GM11168 (cell line): Measurements from ENCODE around the gene CT45A5.
"Not testable (repeated sequence)": the region's sequence is repeated elsewhere in the genome, so short reads cannot be mapped to it uniquely, and the experiment has no call there.

Experiments
- in situ Hi-C: fragments of 300-500 bp; cut with MboI; formaldehyde crosslinking; loops from one replicate; pipeline ENCODE4 v1.12.0; 2022; ENCODE audit warnings: low sequenced_read_pairs; ENCODE audit not compliant: unreplicated experiment

The CT45A5 gene

GRCh38 chrX:135785403-135785802 is at the start of gene CT45A5:
Gene CT45A5 (minus strand): TSS chrX:135785503. CDS start chrX:135781729, 3,774 bp downstream.
- in situ Hi-C loops = not testable (repeated sequence)

- in situ Hi-C loops = not testable (repeated sequence)
Measured at GRCh38 chrX:135819912-135820311, 34.6 kb upstream of the CT45A5 start, which contains the start of gene CT45A2. Gene CT45A2 (minus strand): TSS chrX:135820012. CDS start chrX:135816265, 3,747 bp downstream.

- in situ Hi-C loops = not testable (repeated sequence)
Measured at GRCh38 chrX:135802687-135803086, 17.4 kb upstream of the CT45A5 start, which contains the start of gene CT45A6. Gene CT45A6 (minus strand): TSS chrX:135802787. CDS start chrX:135798993, 3,794 bp downstream.

GRCh38 chrX:135768091-135768490 is 17.2 kb downstream of the CT45A5 start, which contains the start of gene CT45A3:
Gene CT45A3 (minus strand): TSS chrX:135768191. CDS start chrX:135764444, 3,747 bp downstream.
- in situ Hi-C loops = not testable (repeated sequence)

DNA sequence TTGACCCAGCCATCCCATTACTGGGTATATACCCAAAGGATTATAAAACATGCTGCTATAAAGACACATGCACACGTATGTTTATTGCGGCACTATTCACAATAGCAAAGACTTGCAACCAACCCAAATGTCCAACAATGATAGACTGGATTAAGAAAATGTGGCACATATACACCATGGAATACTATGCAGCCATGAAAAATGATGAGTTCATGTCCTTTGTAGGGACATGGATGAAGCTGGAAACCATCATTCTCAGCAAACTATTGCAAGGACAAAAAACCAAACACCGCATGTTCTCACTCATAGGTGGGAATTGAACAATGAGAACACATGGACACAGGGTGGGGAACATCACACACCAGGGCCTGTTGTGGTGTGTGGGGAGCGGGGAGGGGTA is 40.6 kb downstream of the CT45A5 start:
- in situ Hi-C loops = not testable (repeated sequence)

- in situ Hi-C loops = no loop called here
Measured at GRCh38 chrX:135741192-135741715, 44.0 kb downstream of the CT45A5 start.

DNA sequence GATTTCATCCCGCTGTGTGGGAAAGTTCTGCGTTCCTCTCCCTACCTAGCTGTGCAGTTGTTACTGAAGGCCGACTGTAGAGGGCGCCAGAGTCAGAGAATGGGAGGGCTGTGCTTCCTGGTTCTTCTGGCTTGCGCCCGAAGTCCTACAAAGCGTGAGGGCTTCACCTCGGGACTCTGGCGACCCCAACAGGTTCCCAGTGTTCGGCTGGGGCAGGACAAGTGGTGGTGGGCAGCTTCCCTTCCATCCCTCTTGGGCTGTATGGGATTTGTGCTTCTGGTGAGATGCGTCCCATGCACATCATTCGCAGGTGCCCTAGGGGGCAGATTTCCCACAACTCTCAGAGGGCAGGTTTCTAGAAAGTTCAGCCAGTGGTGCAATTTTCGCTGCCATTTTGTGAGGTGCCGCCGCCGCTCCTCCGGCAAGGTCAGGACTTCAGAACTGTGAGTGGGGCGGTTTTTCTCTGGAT is 44.6 kb downstream of the CT45A5 start:
- in situ Hi-C loops = no loop called here

DNA sequence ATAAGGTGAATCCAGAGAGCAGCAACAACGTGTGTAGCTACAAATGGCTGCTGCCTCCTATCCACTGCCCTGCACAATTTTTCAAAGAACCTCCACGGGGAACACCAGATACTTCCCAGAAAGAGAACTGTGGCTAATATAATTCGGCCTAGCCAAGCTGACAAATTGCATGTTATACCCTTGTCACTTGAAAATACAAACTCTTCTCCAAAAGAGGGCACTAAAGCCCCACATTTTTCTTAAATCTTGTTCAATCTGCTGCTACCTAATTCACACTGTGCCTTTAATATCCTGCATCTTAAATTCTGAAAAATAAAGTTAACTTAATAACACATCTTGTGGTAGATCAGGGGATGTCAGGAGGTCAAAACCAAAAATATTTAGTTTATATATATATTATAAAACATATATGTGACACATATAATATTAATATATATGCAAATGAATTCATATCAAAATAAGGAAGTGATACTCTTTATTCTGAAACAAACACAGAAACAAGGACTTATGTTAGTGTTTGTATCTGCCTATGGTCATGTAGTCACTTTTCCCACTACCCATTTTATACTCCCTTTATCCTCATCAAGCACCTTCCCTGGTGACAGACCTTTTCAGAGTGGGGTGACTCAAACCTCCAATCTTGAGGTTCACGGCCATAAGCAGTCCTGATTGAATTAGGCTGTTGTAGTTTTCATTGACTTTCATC is 47.8 kb downstream of the CT45A5 start:
- in situ Hi-C loops = no loop called here

GRCh38 chrX:135734666-135735065 is 50.6 kb downstream of the CT45A5 start:
- in situ Hi-C loops = not testable (repeated sequence)
